ENCODE results near the gene WIPF1. TPM values are rescaled to one million over a fixed set of nuclear protein-coding genes. Genes with fewer than 3 reads are reported as not detected.

WIPF1 gene
- total RNA-seq, 1 donor from 2014 or later: 7.6 TPM

DNA sequence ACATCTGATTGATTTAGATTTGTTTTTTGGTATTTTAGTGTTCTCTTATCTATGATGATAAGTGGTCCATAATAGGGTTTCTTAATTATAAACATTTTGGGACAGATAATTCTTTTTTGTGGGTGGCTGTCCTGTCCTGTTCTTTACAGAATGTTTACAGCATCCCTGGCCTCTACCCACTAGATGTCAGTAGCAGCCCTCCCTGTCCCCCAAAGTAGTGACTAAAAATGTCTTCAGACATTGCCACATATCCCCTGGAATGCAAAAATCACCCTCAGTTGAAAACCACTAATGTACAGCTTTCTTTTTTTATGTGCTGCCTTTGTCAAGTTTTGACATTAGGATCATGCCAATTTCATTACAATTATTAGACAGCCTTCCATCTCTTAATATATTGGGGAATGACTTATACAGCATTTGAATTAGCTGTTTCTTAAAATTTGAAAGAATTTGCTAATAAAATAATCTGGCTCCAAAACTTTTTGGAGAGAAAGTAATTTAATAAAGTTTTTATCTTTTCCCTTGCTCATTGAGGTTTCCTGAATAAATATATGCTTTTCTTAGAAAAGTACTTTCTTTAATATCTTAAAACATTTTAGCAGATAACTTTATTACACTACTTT, 19.5 kb downstream of the WIPF1 start:
- TF ChIP-seq, protein P1, sequence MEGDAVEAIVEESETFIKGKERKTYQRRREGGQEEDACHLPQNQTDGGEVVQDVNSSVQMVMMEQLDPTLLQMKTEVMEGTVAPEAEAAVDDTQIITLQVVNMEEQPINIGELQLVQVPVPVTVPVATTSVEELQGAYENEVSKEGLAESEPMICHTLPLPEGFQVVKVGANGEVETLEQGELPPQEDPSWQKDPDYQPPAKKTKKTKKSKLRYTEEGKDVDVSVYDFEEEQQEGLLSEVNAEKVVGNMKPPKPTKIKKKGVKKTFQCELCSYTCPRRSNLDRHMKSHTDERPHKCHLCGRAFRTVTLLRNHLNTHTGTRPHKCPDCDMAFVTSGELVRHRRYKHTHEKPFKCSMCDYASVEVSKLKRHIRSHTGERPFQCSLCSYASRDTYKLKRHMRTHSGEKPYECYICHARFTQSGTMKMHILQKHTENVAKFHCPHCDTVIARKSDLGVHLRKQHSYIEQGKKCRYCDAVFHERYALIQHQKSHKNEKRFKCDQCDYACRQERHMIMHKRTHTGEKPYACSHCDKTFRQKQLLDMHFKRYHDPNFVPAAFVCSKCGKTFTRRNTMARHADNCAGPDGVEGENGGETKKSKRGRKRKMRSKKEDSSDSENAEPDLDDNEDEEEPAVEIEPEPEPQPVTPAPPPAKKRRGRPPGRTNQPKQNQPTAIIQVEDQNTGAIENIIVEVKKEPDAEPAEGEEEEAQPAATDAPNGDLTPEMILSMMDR (conservative IDR thresholded peaks at IDR 0.05; ENCODE audit: low read depth, low read length): peak; percentile 76
- H3K4me3 ChIP-seq (ENCODE audit: low read depth, low read length): no peak overlapping the region
- DNase-seq (ENCODE audit: low read depth): no peak

DNA sequence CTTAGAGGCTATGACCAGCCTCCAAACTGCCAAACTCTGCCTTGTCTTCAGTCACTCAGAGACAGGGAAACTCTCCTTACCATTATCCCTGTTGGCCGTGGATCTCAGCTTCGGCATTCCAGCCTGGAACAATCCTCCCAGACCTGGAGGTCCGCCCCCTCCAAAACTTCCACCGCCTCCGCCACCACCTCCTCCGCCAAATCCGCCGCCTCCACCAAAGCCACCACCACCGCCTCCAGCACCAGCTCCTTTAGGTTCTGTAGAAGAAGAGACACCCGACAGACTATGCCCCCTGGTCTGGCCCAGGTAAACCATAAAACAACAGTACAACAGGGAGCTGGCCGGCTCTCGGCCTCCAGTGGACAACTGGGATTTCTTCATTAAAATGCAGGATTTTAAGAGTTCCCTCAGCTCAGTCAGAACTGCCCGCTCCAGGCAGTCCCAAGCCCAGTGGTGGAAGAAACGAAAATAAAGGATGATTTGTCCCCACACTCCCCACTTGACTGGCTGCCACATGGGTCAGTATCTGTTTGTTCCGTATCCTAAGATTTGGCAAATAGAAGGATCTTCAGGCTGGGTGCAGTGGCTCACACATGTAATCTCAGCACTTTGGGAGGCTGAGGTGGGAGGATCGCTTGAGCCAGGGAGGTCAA, 22.4 kb downstream of the WIPF1 start:
- TF ChIP-seq, protein P1 (conservative IDR thresholded peaks at IDR 0.05; ENCODE audit: low read depth, low read length): no peak
- no peak for DNase-seq (ENCODE audit: low read depth)

DNA sequence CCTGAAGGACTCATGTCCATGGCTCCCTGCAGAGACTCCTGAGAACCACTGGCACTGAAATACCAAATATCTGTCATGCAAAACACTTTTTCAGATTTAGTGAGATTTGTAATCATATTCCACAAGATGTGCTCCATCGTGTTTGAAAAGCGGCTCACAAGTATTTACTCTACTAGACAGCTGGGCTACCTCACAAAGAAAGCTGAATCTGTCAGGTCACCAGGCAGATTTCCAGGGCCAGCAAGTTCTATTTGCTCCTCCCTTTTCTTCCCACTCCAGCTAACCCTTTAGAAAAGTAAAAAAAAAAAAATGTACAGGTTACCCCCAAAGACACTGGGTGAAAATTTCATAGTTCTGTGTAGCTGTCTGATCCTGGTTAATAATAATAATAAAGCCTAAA, 22.9 kb downstream of the WIPF1 start:
- TF ChIP-seq, protein P1 (conservative IDR thresholded peaks at IDR 0.05; ENCODE audit: low read depth, low read length): no peak
- DNase-seq (ENCODE audit: low read depth): no peak

More for the DNA sequence above, 22.4 kb downstream of the WIPF1 start:
- no peak overlapping the region for H3K4me3 ChIP-seq (ENCODE audit: low read depth, low read length)

DNA sequence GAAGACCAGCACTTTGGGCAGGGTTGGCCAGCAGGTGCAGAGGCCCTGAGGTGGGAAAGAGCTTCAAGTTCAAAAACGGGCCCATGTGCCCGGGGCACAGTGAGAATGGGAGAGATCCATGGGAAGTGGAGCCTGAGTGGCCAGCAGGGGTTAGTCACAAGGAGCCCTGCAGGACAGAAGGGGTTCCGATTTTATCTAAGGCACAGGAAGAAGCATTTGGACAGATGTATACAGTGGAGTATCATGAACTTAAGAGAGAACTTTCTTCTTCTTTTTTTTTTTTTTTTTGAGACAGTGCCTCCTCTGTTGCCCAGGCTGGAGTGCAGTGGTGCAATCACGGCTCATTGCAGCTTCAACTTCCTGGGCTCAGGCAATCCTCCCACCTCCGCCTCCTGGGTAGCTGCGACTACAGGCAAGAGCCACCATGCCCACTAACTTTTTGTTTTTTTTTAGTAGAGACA, 24.0 kb downstream of the WIPF1 start:
- no peak for DNase-seq (ENCODE audit: low read depth)
- no peak overlapping the region for H3K4me3 ChIP-seq (ENCODE audit: low read depth, low read length)
- TF ChIP-seq, protein P1 (conservative IDR thresholded peaks at IDR 0.05; ENCODE audit: low read depth, low read length): no peak

More for the DNA sequence above, 22.9 kb downstream of the WIPF1 start:
- no peak overlapping the region for H3K4me3 ChIP-seq (ENCODE audit: low read depth, low read length)

DNA sequence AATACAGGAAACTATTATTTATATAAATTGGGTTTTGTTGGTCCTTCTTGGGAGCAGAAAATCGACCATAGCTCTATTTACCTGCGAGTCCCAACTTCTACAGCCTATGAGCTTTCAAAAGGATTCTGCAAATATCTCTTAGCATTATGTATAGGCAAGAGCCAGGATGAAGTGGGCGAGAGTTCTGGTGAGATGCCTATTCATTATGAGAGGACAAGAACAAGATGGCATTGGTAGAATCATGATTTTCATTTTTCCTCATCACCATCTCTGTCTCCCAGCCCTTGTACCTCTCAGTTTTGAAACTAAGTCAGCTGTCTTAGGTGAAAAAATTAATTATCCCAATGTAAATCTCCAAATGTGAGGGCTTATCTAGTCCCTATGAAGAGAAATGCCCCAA, 25.0 kb downstream of the WIPF1 start:
- TF ChIP-seq, protein P1 (conservative IDR thresholded peaks at IDR 0.05; ENCODE audit: low read depth, low read length): no peak

DNA sequence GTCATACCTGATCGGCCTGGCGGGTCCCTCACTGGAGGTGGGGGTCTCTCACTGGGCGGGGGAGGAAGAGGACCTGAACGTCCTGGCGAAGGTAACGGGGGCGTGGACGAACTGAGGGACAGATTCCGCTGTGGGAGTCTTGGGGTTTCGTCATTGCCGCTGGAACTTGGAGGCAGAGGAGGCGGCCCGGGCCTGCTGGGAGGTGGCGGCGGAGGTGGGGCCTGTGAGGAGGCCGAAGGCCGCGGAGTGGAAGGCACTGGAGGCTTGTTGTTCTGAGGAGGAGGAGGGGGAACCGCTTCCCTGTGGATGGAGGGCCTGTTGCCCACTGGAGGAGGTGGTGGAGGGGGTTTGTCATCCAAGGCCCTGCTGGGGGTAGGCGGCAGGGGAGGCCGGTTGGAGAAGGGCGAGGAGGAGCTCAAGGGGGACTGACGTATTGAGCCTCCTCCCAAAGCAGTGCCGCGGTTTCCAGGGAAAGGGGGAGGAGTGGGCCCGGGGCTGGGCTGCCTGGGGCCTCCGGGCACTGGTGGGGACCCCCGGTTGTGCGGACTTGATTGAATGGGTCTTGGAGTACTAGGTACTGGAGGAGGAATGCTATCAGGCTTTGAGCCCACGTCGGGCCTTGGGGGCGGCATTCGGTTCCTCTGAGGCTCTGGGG, 25.8 kb downstream of the WIPF1 start:
- no peak for DNase-seq (ENCODE audit: low read depth)
- TF ChIP-seq, protein P1 (conservative IDR thresholded peaks at IDR 0.05; ENCODE audit: low read depth, low read length): no peak
- H3K4me3 ChIP-seq (ENCODE audit: low read depth, low read length): no peak overlapping the region

More for the DNA sequence above, 25.0 kb downstream of the WIPF1 start:
- DNase-seq (ENCODE audit: low read depth): no peak
- H3K4me3 ChIP-seq (ENCODE audit: low read depth, low read length): no peak overlapping the region
